ENCODE results near the gene RASGRF1.
A peak's percentile ranks its signal among the peaks of the same experiment; 100 is the strongest.
"Not testable (repeated sequence)": the region's sequence is repeated elsewhere in the genome, so short reads cannot be mapped to it uniquely, and the experiment has no call there.

The RASGRF1 gene

DNA sequence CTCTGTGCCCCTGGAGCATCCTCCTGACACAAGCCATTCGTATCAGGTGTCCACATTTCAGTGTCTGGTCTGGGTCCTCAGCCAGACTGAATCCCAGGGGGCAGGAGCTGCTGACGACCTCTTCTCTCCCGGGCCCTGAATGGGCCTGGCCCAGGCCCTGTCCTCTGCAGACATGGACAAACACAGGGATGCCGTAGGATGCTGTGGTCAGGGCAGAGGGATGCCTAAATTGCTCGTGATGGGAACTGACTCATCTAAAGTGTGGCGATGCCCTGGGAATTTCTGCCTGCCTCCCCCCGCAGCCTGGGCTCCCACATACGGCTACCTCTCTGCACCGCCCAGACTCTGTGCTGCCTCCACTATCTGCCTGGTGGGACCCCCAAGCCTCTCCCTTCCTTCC lies 87.3 kb downstream of the RASGRF1 start:
- ATAC-seq: no peak

DNA sequence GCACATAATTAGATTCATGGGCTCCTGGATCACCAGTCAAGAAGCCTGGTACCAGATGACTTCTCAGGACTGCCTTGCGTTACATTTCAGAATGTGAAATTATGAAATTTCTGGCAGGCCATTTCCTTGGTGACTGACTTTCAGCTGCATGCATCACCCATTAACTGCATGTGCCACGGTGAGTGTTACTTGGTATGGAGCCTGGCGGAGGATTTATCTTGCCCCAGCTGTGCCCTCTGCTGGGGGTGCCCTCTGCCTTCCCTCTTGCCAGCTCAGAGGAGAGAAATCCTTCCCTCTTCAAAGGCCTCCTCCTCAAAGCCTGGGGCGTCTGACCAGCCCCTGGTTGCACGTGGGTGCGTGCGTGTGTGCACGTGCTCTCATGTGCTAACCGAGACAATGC lies 88.0 kb downstream of the RASGRF1 start:
- ATAC-seq: no peak

DNA sequence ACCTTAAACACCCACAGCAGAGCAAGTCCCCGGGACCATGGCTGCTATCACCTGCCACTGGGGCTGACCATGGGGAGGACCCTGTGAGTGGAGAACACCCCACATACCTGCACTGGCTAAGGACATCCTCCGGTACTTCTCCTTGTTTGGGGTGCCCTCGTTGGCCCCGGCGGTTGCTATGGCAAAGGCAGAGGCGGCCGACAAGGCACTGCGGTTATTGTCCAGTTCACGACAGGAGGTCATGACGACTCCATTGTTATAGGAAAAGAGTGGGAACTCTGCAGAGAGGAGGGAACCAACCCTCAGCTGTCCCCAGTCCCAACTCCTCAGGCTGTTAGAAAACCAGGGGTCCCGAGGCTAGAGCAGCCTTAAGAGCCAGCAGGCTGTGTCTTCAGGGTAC lies 90.9 kb downstream of the RASGRF1 start:
- no peak for ATAC-seq

DNA sequence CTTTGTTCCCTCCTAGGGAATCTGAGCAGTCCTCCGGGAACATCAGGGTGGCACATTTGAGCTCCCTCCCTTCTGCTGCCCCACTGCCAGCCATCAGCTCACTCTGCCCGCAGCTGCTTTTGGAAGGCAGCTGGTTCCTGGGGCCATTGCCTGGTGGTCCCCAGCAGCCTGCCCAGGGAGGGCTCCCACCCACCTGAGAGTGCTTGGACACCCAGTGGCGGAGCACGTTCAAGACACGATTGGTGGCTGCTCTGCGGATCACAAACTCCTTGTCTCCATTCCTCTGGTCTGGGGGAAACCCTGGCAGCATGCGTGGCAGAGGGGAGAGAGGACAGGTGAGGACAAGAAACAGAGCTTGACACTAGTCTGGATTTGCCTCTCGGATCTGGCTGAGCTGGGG lies 92.1 kb downstream of the RASGRF1 start:
- no peak for ATAC-seq

DNA sequence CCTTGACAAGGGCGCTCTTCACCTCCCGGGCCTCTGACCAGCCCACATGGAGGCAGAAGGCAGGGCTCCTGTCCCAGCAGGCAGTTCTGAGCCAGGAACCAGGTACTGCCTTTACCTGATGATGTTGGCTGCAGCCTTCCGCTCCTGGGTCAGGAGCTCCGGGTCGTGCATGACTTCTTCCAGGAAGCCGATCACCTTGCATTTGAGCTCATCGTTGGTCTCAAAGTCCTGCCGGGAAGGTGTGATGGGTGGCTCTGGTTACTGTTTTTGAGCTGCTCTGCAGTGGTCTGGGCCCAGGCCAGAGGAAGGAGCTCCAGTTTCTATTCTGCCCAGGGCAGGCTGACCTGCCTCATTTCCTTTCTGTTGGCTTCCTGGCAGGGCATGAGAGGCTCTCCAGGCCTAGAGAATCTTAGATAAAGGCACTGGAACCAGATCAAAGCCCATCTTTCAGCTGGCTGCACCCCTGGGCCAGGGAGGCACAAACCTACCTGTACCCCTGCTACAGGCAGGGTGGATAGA lies 92.5 kb downstream of the RASGRF1 start:
- no peak for ATAC-seq

DNA sequence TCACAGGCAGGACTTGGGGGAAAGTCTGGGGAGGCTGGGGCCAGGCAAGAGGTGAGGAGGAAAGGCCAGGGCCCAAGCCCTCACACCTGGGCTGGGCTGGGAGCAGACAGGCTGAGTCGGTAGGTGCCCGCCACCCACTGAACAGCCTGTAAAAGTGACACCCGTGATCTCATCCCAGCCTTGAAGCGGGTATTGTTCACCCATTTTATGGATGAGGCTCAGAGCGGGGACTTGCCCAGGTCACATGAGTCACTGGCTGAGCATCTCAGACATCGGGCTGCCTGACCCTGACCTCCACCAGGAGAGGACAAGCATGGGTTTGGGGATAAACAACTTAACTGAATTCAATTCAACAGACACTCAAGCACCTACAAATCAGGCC lies 93.7 kb downstream of the RASGRF1 start:
- ATAC-seq: no peak

DNA sequence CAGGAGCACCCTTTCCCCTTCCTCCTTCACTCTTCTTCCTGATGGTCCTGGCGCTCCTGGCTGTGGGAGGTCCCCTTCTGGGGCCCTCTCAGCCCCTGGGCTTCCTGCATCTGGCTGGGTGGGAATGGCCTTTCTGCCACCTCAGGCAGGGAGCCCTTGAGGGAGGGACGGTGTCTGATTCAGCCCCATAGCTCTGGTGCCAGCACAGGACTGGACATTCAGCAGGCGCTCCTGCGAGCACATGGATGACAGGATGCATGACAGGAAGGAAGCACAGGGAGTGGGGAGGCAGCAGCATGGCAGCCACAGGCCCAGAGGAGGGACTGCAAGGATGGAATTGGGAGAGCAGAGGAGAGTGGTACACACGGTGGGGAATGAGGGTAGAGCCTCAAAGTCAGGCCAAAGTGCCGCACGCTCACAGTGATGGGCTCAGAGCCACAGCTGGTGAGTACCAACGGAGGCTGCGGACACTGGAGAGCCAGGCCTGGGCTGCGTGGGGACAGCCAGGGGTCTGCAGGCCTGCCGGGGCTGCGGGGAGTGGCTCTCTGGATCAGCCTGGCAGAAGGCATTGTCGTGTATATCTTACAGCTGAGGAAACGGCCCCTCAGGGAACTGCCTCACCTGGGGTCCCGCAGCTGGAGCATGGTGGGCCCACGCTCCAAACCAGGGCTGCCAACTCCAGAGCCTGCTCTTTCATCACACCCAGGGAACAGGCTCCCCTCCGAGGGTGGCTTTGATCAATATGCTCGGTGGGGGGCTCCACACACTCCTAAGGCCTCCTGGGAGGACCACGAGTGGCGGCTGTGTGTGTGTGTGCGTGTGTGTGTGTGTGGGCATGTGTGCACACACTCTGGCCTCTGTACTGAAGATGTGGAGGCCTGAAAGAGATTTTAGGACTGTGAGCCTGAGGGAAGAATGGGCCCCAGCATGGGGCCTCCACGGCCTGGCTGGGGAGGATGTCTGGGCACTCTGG lies 94.4 kb downstream of the RASGRF1 start:
- no peak for ATAC-seq

DNA sequence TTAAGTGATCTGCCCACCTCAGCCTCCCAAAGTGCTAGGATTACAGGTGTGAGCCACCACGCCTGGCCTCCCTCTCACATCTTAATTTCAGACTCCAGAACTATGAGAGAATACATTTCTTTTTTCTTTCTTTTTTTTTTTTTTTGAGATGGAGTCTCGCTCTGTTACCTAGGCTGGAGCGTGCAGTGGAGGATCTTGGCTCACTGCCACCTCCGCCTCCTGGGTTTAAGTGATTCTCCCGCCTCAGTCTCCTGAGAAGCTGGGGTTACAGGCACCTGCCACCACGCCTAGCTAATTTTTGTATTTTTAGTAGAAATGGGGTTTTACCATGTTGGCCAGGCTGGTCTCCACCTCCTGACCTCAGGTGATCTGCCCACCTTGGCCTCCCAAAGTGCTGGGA lies 95.4 kb downstream of the RASGRF1 start:
- not testable (repeated sequence) for ATAC-seq

DNA sequence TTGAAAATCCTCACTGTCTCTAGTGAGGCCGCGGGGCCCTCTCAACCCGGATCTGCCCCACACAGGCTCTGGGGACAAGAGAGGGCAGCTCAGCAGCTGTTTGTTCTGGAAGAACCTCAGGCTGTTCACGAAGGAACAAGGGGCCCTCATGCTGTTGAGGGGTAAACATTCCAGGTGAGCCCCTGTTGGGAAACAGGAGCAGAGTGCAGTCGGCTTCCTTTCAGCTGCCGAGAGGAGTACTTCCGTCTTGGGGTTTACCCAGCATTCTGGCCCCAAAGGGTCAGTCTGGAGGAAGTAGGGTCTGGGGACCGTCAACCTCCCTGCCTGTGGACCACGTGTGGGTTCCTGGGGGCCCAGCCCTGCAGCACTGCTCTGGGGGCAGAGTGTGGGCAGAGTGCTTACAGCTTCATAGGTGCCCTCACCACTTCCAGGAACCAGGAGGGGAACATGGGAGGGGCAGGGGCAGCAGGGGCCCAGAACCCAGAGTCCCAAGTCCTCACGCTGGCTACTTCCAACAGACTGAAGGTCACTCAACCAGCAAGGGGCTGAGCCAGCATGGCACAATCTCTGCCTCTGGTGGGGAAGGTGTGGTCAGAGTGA lies 96.5 kb downstream of the RASGRF1 start:
- no peak for ATAC-seq

DNA sequence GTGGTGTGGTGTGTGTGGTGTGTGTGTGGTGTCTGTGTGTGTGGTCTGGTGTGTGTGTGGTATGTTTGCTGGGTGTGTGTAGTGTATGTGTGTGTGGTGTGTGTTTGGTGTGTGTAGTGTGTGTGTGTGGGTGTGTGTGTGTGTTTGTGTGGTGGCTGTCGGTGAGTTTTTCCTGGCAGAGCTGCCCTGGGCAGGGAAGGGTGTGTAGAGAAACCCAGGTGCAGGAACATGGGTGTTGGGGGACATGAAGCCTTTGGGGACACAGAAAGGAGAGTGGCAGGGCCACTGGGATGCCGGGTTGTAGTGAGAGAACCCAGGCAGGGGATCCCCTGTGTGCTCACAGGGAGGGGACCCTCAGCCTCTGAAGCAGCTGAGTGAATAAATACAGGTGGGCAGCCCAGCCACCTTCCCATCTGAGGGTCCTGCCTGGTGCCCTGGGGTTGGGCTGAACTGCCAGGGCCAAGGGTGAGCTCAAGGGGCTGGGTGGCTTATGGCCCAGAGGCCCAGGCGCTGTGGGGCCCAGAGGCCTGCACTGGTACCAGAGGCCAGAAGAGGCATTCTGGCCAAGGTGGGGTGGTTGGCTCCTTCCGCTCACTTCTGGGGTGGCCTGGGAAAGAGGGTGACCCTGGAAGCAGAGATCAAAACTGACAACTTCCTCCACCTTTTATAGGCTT lies 97.2 kb downstream of the RASGRF1 start:
- ATAC-seq: no peak

DNA sequence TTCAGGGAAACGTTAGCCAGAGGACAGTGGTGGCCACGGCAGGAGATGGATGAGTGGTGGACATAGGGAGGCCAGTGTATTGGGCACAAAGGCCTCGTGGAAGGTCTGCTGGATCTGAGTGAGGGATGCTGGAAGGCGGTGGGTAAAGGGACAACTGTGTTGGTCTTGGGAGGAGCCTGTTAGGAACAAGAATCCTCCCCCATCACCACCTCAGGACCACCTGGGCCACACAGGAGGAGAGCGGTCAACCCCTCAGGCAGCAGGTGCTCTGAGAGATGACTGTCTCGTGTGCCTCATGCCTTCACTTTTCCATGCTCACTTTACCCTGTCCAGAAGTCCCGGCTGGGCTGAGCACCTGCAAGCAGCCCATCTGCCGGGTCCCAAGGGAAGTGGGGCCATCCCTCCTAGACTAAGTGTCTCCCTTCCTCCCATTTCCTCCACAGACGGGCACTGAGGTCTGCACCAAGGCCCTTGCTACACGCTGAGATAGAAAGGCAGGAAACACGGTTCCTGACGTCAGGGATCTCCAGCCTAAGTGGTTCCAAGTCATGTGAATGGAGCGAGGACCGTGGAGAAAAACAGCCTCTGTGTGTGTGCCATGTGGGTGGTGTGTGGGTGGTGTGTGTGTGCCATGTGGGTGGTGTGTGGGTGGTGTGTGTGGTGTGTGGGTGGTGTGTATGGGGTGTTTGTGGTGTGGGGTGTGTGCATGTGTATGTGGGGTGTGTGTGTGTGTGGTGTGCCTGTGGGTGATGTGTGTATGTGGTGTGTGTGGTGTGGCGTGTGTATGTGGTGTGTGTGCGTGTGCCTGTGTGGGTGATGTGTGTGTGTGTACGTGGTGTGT lies 97.9 kb downstream of the RASGRF1 start:
- no peak for ATAC-seq

DNA sequence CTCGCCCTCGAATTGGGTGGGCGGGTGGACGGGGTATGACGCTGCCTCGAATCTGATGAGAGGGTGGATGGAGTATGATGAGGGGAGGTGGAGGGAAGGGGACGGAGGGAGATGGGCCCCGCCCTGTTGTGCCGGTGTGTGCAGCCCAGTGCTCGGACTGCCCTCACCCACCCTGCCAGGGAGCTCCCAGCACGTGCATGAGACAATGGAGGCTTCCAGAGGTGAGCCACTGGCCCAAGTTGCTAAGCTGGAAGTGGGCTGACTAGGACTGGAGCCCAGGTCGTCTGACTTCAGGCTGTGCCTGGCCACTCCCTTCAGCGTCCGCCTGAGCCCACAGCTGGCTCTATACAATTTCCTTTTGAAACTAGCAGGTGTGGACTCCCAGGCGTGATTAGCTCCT lies 98.7 kb downstream of the RASGRF1 start:
- ATAC-seq: no peak

DNA sequence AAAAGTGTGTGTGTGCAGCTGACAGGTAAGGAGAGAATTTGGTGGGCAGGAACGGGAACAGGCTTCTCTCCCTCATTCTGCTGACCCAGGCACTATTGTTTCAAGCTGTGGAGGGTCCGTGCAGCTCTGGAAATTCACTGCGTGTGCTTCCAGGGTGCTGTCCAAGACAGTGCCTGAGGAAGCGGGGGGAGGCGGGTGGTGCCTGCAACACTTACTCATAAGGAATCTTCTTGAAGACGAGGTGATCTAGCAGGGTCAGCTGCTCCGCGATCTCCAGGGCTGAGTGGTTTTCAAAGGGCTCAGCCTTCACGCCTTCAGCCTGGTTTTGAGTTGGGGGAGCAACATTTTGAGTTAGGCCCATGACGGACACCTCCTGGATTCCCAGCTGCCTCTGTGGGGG lies 99.1 kb downstream of the RASGRF1 start:
- ATAC-seq: no peak

DNA sequence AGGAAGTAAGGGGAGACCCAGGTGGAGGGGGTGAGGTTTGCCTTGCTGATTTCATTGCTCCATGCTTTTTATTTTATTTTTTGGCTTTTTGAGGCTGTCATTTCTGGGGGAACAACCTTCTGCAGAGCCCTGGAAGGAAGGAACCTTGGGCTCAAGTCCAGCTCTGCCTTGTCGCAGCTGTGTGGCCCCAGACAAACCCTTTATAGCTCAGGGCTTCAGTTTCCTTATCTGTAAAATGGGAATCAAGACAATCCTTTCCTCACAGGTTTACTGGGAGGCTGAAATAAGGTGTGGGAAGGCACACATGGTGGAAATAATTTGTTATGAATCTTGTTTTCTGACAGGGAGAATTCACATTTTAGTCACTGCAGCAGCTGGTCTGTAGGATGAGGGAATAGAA lies 100.3 kb downstream of the RASGRF1 start:
- no peak for ATAC-seq

DNA sequence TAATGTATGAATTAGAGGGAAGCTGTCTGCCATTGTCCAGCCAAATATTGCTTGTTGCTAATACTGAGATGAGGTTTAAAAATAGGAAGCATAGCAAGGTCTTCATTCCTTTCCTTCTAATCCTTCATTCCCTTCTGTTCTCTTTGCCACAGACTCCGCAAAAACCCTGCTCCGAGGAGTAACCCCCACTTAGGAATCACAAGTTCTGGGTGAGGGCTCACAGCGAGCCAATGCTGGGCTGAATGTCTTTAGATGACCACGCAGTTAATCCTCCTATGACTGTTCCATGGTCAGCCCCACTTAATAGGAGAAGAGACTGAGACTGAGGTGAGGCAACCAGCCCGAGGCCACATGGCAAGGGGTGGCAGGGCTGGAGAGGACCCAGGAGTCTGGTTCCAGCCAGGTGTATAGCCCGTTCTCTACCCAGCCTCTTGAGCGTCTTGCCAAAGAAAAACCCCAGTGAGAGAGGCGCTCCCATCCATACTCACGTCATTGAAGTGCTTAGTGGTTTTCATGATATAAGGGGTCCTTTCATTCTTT lies 100.8 kb downstream of the RASGRF1 start:
- no peak for ATAC-seq

DNA sequence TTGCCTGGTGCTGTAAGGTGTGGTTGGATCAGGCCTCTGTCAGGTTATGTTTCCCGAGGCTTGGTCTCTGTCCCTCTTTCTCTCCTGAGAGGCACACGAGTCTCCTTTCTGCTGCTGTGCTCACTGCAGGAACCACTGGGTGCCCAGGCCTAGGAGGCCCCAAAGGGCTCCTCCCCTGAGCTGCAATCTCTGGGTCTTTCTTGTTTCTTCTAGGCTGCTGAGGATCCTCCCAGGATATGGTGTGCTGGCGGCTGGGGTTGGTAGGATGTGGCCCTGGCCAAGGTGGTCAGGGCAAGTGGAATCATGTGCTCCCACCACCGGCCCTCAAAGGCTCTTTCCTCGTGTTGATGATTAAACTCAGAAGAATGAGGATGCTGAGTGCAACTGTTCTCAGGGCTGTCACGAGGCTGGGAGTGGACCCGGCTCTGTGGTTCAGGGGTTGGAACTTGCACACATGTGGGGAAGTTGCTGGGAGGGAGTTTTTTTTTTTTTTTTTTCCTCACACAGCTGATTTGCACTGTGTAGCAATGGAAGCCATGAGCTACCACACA lies 102.1 kb downstream of the RASGRF1 start:
- peak in 1 of 2 donors; percentile 20 for ATAC-seq

DNA sequence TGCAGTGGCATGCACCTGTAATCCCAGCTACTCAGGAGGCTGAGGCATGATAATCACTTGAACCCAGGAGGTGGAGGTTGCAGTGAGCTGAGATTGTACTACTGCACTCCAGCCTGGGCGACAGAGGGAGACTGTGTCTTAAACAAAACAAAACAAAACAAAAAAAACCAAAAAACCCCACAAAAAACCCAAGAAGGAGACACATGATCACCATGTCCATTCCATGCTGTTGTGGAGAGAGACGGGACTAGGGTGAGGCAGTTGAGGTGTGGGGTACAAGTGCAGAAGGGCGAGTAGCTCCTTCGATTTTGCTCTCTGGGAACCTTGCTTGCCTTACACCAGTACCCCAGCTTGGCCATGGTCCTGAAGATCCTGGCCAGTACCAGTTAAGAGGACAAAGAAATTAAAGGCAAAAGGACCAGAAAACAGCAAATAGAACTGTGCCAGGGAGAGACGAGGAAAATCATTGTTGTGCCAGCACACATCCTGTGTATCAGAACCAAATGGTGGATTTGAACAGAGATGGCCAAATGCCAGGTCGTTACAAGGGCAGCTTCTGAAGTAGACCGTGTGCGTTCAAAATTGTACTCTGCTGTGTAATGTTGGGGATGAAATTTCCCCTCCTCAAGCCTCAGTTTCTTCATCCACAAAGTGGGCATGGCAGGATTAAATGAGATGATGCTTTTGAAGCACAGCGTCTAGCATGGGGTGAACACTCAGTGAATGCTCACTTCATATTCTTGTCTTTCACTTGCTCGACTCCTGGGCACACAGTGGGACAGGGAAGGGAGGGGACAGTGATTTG lies 102.8 kb downstream of the RASGRF1 start:
- no peak for ATAC-seq

DNA sequence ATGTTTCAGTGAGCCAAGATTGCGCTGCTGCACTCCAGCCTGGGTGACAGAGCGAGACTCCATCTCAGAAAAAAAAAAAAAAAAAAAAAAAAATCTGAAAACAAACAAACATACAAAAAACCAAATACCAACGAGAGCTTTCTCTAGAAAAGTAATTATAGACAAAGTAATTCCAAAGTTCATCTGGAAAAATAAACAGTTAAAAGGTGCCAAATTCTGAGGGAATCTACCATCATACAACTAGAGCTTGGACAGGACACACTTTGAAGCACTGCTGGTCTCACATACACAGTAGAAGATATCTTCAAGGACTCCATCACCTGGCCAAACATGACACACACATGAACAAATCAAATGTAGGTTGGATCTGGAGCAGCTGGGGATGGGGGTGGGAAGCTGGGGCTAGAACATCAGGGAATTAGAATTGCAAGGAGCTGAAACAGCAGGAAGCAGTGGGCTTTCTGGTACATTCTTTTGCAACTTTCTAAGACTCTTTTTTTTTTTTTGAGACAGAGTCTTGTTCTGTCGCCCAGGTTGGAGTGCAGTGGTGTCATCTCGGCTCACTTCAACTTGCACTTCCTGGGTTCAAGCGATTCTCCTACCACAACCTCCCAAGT lies 104.6 kb downstream of the RASGRF1 start:
- no peak for ATAC-seq

DNA sequence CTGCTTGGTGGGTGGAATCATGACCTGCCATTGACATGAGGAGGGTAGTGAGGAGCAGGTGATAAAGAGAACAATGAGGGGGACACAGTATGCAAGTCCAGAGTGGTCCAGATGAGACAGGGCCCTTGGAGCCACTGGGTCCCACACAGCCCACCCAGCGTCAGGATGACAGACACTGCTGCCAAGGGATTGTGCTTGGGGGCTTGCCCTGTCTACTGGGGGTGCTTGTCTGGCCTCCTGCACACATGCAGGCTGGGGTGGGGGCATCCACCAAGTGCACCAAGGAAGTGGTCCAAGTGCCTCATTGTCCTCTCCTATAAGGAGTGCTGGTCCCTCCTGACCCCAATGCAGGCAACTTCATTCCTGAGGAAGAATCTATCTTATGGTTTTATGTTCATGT lies 106.5 kb downstream of the RASGRF1 start:
- no peak for ATAC-seq

DNA sequence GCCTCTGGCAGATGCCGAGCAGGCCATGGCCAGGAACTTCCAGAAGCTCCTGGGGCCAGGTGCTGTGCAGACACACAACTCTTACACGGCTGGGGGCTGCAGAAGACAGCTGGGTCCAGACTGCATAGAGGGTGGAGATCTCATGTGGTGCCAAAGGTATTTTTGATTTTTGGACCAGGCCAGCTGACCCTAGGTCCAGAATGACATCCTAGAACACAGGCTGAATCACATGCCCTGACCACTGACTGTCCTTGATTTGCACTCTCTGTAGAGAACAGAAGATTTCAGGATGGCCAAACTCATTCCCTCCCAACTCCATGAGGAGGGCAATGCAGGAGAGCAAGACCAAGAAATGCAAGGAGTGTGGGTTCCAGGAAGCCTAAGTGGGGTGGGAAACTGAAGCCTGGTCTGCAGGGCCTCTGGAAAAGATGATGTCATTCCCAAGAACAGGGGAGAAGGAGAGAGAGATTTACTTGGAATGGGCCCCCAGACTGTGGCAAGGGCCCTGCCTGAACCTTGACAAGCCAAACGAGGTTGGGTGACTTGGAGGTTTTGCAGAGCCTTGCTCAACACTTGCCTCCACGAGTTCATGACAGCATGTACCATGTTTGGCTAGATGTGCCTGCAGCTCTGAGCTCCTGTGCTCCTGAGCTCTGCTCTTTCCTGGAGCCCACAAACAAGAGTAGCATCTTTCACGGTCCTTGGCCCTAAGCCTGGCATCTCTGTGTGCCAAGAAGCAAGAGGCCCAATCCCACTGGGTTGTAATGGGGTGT lies 107.2 kb downstream of the RASGRF1 start:
- no peak for ATAC-seq
